HepG2 (cell line): ENCODE measurements around the gene BACH2. TPM values are rescaled to one million over a fixed set of nuclear protein-coding genes. Genes with fewer than 3 reads are reported as not detected.

Experiments used
- ATAC-seq: fragments of 200-7000 bp; cut with Tn5 transposase; 3 replicates; pipeline ENCODE4 v1.9.1; 2020; ENCODE audit warnings: mild to moderate bottlenecking, moderate library complexity
- BruUV-seq: library from RNA; stranded (reverse); fragments of 400-500 nt; replicated peaks from 2 replicates; lab custom pipeline; 2021; lab: Mats Ljungman, UMichigan
- CTCF ChIA-PET: fragments of 300-600 bp; formaldehyde crosslinking; extraction: SDS; loops from one replicate; lab custom pipeline; 2021; ENCODE audit warnings: low total read pairs, inconsistent platforms, low intra/inter-chr PET ratio; lab: Yijun Ruan, JAX
- POLR2A ChIA-PET: fragments of 350-600 bp; sonication (Branson Sonifier 250); formaldehyde crosslinking; loops from one replicate; lab custom pipeline; 2020; ENCODE audit warnings: antibody characterized with exemption, inconsistent platforms; lab: Yijun Ruan, JAX
- DNase-seq: peaks from one replicate; pipeline ENCODE4 v3.0.0-alpha.2; 2015; ENCODE audit warnings: low spot score
- FAIRE-seq: peaks from 3 replicates; lab custom pipeline; 2011; peaks lifted over from hg19 to GRCh38; lab: Jason Lieb, UNC
- H2AFZ ChIP-seq: one replicate; pipeline ENCODE4 v1.6.1; 2011; ENCODE audit warnings: low read length, inconsistent platforms
- H3K27ac ChIP-seq: fragments of 300-600 bp; 3 replicates; pipeline ENCODE4 v1.8.0; 2011; ENCODE audit warnings: mixed run types, mild to moderate bottlenecking, mixed read lengths, low read length, inconsistent platforms; ENCODE audit not compliant: insufficient read depth; ENCODE audit errors: extremely low read length
- H3K27me3 ChIP-seq, 2 experiments: fragments of 200-600 bp in 1 of 2; 2 replicates in 1 of 2; 3 replicates in 1 of 2; pipeline versions ENCODE4 v1.6.0 to v1.8.0; 2011; ENCODE audit warnings: low read length in 2 of 2, mild to moderate bottlenecking in 2 of 2, moderate library complexity in 2 of 2, inconsistent platforms in 1 of 2; ENCODE audit not compliant: insufficient read depth in 2 of 2, control insufficient read depth in 1 of 2
- H3K36me3 ChIP-seq, 2 experiments: fragments of 200-600 bp in 1 of 2; replicated peaks in 1 of 2; 2 replicates in 1 of 2; 3 replicates in 1 of 2; pipeline versions ENCODE4 v1.5.1 to v1.8.0; 2011; ENCODE audit warnings: low read length in 2 of 2, inconsistent platforms in 1 of 2; ENCODE audit not compliant: insufficient read depth in 2 of 2, control insufficient read depth in 1 of 2
- H3K4me1 ChIP-seq: 2 replicates; pipeline ENCODE4 v1.5.1; 2012; ENCODE audit warnings: low read length, inconsistent platforms; ENCODE audit not compliant: insufficient read depth
- H3K4me2 ChIP-seq: 2 replicates; pipeline ENCODE4 v1.6.0; 2011; ENCODE audit warnings: low read depth, low read length, inconsistent platforms
- H3K4me3 ChIP-seq, 3 experiments: fragments of 200-600 bp in 1 of 3; sonication (generic), shearing (Covaris generic) in 1 of 3; replicated peaks in 1 of 3; 2 replicates each; pipeline ENCODE4 v1.5.1; 2011 to 2016; ENCODE audit warnings: low read length in 3 of 3, inconsistent platforms in 2 of 3, low read depth in 2 of 3, mild to moderate bottlenecking in 2 of 3, control low read depth in 1 of 3, mixed read lengths in 1 of 3; ENCODE audit not compliant: insufficient read depth in 1 of 3
- H3K79me2 ChIP-seq: one replicate; pipeline ENCODE4 v1.6.1; 2011; ENCODE audit warnings: low read length, inconsistent platforms; ENCODE audit not compliant: insufficient read depth
- H3K9ac ChIP-seq: 2 replicates; pipeline ENCODE4 v1.6.0; 2011; ENCODE audit warnings: mild to moderate bottlenecking, low read depth, low read length, inconsistent platforms; ENCODE audit not compliant: insufficient read depth
- H3K9me3 ChIP-seq: 2 replicates; pipeline ENCODE4 v1.5.1; 2012; ENCODE audit warnings: mild to moderate bottlenecking, low read length
- H4K20me1 ChIP-seq: 2 replicates; pipeline ENCODE4 v1.6.0; 2011; ENCODE audit warnings: inconsistent platforms, mild to moderate bottlenecking, low read length, moderate library complexity; ENCODE audit not compliant: insufficient read depth
- BCL6 ChIP-seq: IDR thresholded peaks from 2 replicates; pipeline ENCODE4 v1.6.1; 2016; ENCODE audit warnings: missing genetic modification reagents, missing compliant biosample characterization
- KAT2B ChIP-seq: fragments of 150-350 bp; IDR thresholded peaks from 2 replicates; pipeline ENCODE4 v1.6.1; 2014; ENCODE audit warnings: low read depth, low read length, borderline replicate concordance
- MEF2D ChIP-seq: sonication (generic); formaldehyde crosslinking; IDR thresholded peaks from 2 replicates; pipeline ENCODE4 v1.5.1; 2020; ENCODE audit warnings: mild to moderate bottlenecking, missing genetic modification reagents
- NR2F6 ChIP-seq, 2 experiments: IDR thresholded peaks; 2 replicates each; pipeline ENCODE4 v1.6.1; 2016; ENCODE audit warnings: antibody characterized with exemption in 1 of 2, mild to moderate bottlenecking in 1 of 2
- ZBTB34 ChIP-seq: sonication (generic); formaldehyde crosslinking; IDR thresholded peaks from 2 replicates; pipeline ENCODE4 v1.8.0; 2022; ENCODE audit warnings: mild to moderate bottlenecking, missing genetic modification reagents
- WGBS: methylation state at CpG from one replicate; pipeline ENCODE4 v1.1.6; 2017; ENCODE audit warnings: low lambda C conversion rate; 5-methylcytosine and 5-hydroxymethylcytosine counted together
- in situ Hi-C: cut with HindIII; loops from 2 replicates; pipeline ENCODE4 v1.10.0; 2017; ENCODE audit warnings: low pct_unique_long_range_greater_than_20kb; ENCODE audit not compliant: extremely low pct_ligation_motif_present
- intact Hi-C: fragments of 100-400 bp; cut with micrococcal nuclease; formaldehyde crosslinking; loops from one replicate; pipeline ENCODE4 v1.10.0; 2022; ENCODE audit not compliant: unreplicated experiment
- polyA plus RNA-seq, 8 experiments: library from polyadenylated mRNA; depleted of rRNA in 3 of 8; stranded (reverse) in 7 of 8; unstranded in 1 of 8; fragments of >200 nt; fragmentation: Illumina TruSeq in 4 of 8; extraction: Trizol in 4 of 8; gene quantifications; 2 replicates each; pipeline versions ENCODE4 v1.2.1 to v1.2.3, GENCODE V29; 2011 to 2016; ENCODE audit warnings: low read depth in 4 of 8, missing spikeins in 1 of 8, mixed read lengths in 1 of 8; ENCODE audit not compliant: insufficient read depth in 1 of 8
- total RNA-seq, 5 experiments: library from RNA; depleted of rRNA; stranded (reverse); fragments of >200 nt; fragmentation: Illumina TruSeq; extraction: Trizol; gene quantifications; 2 replicates each; pipeline ENCODE4 v1.2.3, GENCODE V29; 2016; ENCODE audit warnings: low read depth in 1 of 5

The BACH2 gene
- total and polyA plus RNA-seq, 2 of the 13 experiments (the other 11 are each of a cell fraction or from before 2014, with no cell fraction given), result 0.01 TPM; not detected in 1

DNA sequence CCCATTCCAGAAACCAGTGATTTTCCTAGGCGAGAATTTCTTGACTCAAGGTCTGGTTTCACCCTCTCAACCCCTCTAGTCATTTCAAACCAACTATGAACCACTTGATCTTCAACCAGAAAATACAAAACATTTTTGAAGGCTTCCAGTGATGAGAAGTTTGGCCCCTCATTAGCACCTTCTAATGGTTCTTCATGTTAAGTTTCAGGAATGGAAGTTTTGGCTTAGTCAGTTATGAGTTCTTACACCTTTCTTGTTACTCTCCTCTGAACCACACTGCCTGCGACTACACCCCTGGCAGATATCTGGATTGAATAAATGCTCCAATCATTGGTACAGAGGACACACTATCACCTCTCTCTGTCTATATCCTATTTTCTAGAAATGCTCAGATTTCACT is 335.2 kb downstream of the BACH2 start:
- H3K79me2 ChIP-seq, result no peaks in the 10 kb centered on the region
- H3K27ac ChIP-seq, result no peak overlapping the region
- intact Hi-C loops (no loop called here), in situ Hi-C loops (no loop called here)
- no peaks in the 10 kb centered on the region for H3K9me3 ChIP-seq
- no peaks in the 10 kb centered on the region for H3K36me3 ChIP-seq
- no peak for FAIRE-seq
- POLR2A ChIA-PET, result no interaction called here
- CTCF ChIA-PET, result no interaction called here
- TF ChIP-seq MEF2D (CRISPR knock-in tag) (no peak), KAT2B (no peak), ZBTB34 (CRISPR knock-in tag) (no peak)
- no peak overlapping the region for H3K4me2 ChIP-seq
- peaks cover 0 to 20% of the 10 kb centered on the region in 2 experiments; a peak in 3 of 5 replicates for H3K27me3 ChIP-seq
- H3K4me3 ChIP-seq, result no peak overlapping the region
- no peaks in the 10 kb centered on the region for H4K20me1 ChIP-seq
- no peak overlapping the region for H2AFZ ChIP-seq
- ATAC-seq, result no peak
- WGBS, result 3% methylated on average over 2 of the region's 2 CpGs
- BruUV-seq, result no TSS peak
- H3K4me1 ChIP-seq, result no peaks in the 10 kb centered on the region
- H3K9ac ChIP-seq, result no peak overlapping the region
- no peak for DNase-seq

DNA sequence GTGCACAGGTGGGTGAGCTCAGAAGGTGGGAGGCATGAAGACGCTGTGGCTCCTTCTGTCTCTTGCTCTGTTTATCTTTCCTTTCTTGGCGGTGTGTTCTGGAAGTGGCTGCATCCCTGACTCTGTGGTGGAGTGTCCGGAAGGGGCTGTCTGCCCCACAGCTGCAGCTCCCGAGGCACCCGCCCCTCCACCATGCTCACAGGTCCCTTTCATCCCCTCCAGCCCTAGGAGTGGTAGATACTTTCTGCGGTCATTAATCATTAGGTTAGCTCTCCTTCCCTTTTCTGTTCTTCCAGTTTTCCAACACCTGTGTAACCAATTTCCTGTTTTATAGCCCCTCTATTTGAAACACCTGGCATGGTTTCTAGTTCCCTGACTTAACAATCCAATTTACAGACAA is 336.8 kb downstream of the BACH2 start:
- Histone ChIP-seq H3K27me3 (peaks cover 0 to 20% of the 10 kb centered on the region in 2 experiments; a peak in 3 of 5 replicates), H3K79me2 (no peaks in the 10 kb centered on the region), H4K20me1 (no peaks in the 10 kb centered on the region), H3K4me3 (no peak overlapping the region), H2AFZ (no peak overlapping the region), H3K4me1 (no peaks in the 10 kb centered on the region), H3K9me3 (no peaks in the 10 kb centered on the region)
- ATAC-seq (no peak), FAIRE-seq (no peak)
- in situ Hi-C loops, result no loop called here
- 16% methylated on average over 6 of the region's 6 CpGs for WGBS
- CTCF ChIA-PET, result no interaction called here
- no TSS peak for BruUV-seq
- POLR2A ChIA-PET, result no interaction called here
- TF ChIP-seq NR2F6 (IDR thresholded peaks at IDR 0.05) (no peak), NR2F6 (CRISPR knock-in tag; IDR thresholded peaks at IDR 0.05) (no peak), BCL6 (no peak)
- TF ChIP-seq, all 625 proteins: peak for 0
- DNase-seq, result no peak
- Histone ChIP-seq H3K9ac (no peak overlapping the region), H3K27ac (no peak overlapping the region), H3K36me3 (no peaks in the 10 kb centered on the region), H3K4me2 (no peak overlapping the region)
- intact Hi-C loops, result no loop called here
